ENCODE results near the gene HDGFL2.
A peak's percentile ranks its signal among the peaks of the same experiment; 100 is the strongest.
"Not testable (repeated sequence)": the region's sequence is repeated elsewhere in the genome, so short reads cannot be mapped to it uniquely, and the experiment has no call there.

Gene HDGFL2

GRCh38 chr19:4516939-4517300 is 44.8 kb downstream of the HDGFL2 start:
- no peak for DNase-seq

- no peak for DNase-seq
Measured at GRCh38 chr19:4517451-4518057, 45.5 kb downstream of the HDGFL2 start.

GRCh38 chr19:4518345-4519171 is 46.5 kb downstream of the HDGFL2 start, which contains the start of gene PLIN4:
Gene PLIN4 (minus strand): TSS chr19:4518486. CDS start chr19:4518272, 214 bp downstream.
- no peak for DNase-seq

- no peak for DNase-seq
Measured at GRCh38 chr19:4519172-4519496, 47.0 kb downstream of the HDGFL2 start.

GRCh38 chr19:4519521-4520277 is 47.6 kb downstream of the HDGFL2 start:
- DNase-seq: no peak

- no peak for DNase-seq
Measured at GRCh38 chr19:4521170-4521887, 49.2 kb downstream of the HDGFL2 start.

GRCh38 chr19:4521888-4522242 is 49.8 kb downstream of the HDGFL2 start:
- no peak for DNase-seq

GRCh38 chr19:4522291-4523002 is 50.4 kb downstream of the HDGFL2 start:
- no peak for DNase-seq

GRCh38 chr19:4523306-4524110 is 51.4 kb downstream of the HDGFL2 start:
- DNase-seq: peak in 1 of 5 donors; percentile 9

- peak in 4 of 5 donors; percentile 40 to 62 (median 54) for DNase-seq
Measured at GRCh38 chr19:4524808-4525562, 52.9 kb downstream of the HDGFL2 start.

- DNase-seq: no peak
Measured at GRCh38 chr19:4525563-4526002, 53.5 kb downstream of the HDGFL2 start.

GRCh38 chr19:4527377-4527776 is 55.3 kb downstream of the HDGFL2 start:
- DNase-seq: not testable (repeated sequence)

GRCh38 chr19:4528843-4529242 is 56.7 kb downstream of the HDGFL2 start:
- DNase-seq: no peak

GRCh38 chr19:4529924-4530522 is 57.9 kb downstream of the HDGFL2 start:
- no peak for DNase-seq

GRCh38 chr19:4531562-4532165 is 59.6 kb downstream of the HDGFL2 start:
- no peak for DNase-seq

GRCh38 chr19:4533334-4533733 is 61.2 kb downstream of the HDGFL2 start:
- DNase-seq: no peak

- no peak for DNase-seq
Measured at GRCh38 chr19:4533835-4534424, 61.8 kb downstream of the HDGFL2 start.

- peak in 1 of 5 donors; percentile 22 for DNase-seq
Measured at GRCh38 chr19:4534836-4535658, 63.0 kb downstream of the HDGFL2 start, which contains the start of gene PLIN5. Gene PLIN5 (minus strand): TSS chr19:4535224. CDS start chr19:4534074, 1,150 bp downstream.
